Activated naive CD4-positive, alpha-beta T cell treated with anti-CD3 and anti-CD28 coated beads for 36 hours (primary cell): ENCODE measurements around the gene MALRD1. TPM values are rescaled to one million over a fixed set of nuclear protein-coding genes. Genes with fewer than 3 reads are reported as not detected.

ENCODE experiments used
- CTCF ChIA-PET: fragments of 350-600 bp; sonication (Branson Sonifier 250); formaldehyde crosslinking; loops from one replicate; lab custom pipeline; 2021; ENCODE audit warnings: antibody characterized with exemption; lab: Charles Lee
- DNase-seq: peaks from one replicate; pipeline ENCODE4 v3.0.0-alpha.2; 2020
- H3K27ac Mint-ChIP-seq: one replicate; pipeline ENCODE4 v1.8.0; 2021; ENCODE audit warnings: mild to moderate bottlenecking, mixed read lengths
- H3K27me3 Mint-ChIP-seq: one replicate; pipeline ENCODE4 v1.8.0; 2021; ENCODE audit warnings: low read depth, mixed read lengths
- H3K36me3 Mint-ChIP-seq: one replicate; pipeline ENCODE4 v1.8.0; 2021; ENCODE audit warnings: low read depth, mixed read lengths
- H3K4me1 Mint-ChIP-seq: one replicate; pipeline ENCODE4 v1.8.0; 2021; ENCODE audit warnings: low read depth, mixed read lengths
- H3K4me3 Mint-ChIP-seq: one replicate; pipeline ENCODE4 v1.8.0; 2021; ENCODE audit warnings: mild to moderate bottlenecking, moderate library complexity, mixed read lengths
- H3K9me3 Mint-ChIP-seq: one replicate; pipeline ENCODE4 v1.8.0; 2021; ENCODE audit warnings: mixed read lengths
- intact Hi-C: fragments of 100-400 bp; cut with micrococcal nuclease; formaldehyde crosslinking; loops from one replicate; pipeline ENCODE4 v1.15.1; 2023
- total RNA-seq, 2 experiments: library from RNA; stranded (reverse); gene quantifications; one replicate each; pipeline ENCODE4 v1.2.3, GENCODE V29; 2021

MALRD1 gene
- total RNA-seq, 2 experiments from 2014 or later = not detected

- H3K9me3 Mint-ChIP-seq = peaks cover 4% of the 10 kb centered on the region
- CTCF ChIA-PET = no interaction called here
- DNase-seq = no peak
- H3K4me1 Mint-ChIP-seq = no peaks in the 10 kb centered on the region
- no peaks in the 10 kb centered on the region for H3K27me3 Mint-ChIP-seq
- no peak overlapping the region for H3K4me3 Mint-ChIP-seq
- H3K27ac Mint-ChIP-seq = no peak overlapping the region
- no peaks in the 10 kb centered on the region for H3K36me3 Mint-ChIP-seq
- intact Hi-C loops = no loop called here
Observed at GRCh38 chr10:19194866-19195265, 146.3 kb downstream of the MALRD1 start.

- intact Hi-C loops = no loop called here
- CTCF ChIA-PET = no interaction called here
- no peak overlapping the region for H3K27ac Mint-ChIP-seq
- no peaks in the 10 kb centered on the region for H3K27me3 Mint-ChIP-seq
- no peaks in the 10 kb centered on the region for H3K4me1 Mint-ChIP-seq
- peaks cover 1% of the 10 kb centered on the region for H3K9me3 Mint-ChIP-seq
- no peak for DNase-seq
- no peak overlapping the region for H3K4me3 Mint-ChIP-seq
- no peaks in the 10 kb centered on the region for H3K36me3 Mint-ChIP-seq
Observed at GRCh38 chr10:19195698-19196097, 147.1 kb downstream of the MALRD1 start.

- Mint-ChIP-seq H3K36me3 (no peaks in the 10 kb centered on the region), H3K4me3 (no peak overlapping the region), H3K27ac (no peak overlapping the region), H3K27me3 (no peaks in the 10 kb centered on the region), H3K4me1 (no peaks in the 10 kb centered on the region), H3K9me3 (no peaks in the 10 kb centered on the region)
- CTCF ChIA-PET = no interaction called here
- intact Hi-C loops = no loop called here
- no peak for DNase-seq
Observed at GRCh38 chr10:19200211-19200610, 151.6 kb downstream of the MALRD1 start.

GRCh38 chr10:19204246-19204917 is 155.8 kb downstream of the MALRD1 start:
- Mint-ChIP-seq H3K9me3 (peaks cover 2% of the 10 kb centered on the region), H3K36me3 (no peaks in the 10 kb centered on the region), H3K4me1 (no peaks in the 10 kb centered on the region), H3K27ac (no peak overlapping the region), H3K27me3 (no peaks in the 10 kb centered on the region), H3K4me3 (no peak overlapping the region)
- intact Hi-C loops = no loop called here
- CTCF ChIA-PET = no interaction called here
- DNase-seq = no peak

DNA sequence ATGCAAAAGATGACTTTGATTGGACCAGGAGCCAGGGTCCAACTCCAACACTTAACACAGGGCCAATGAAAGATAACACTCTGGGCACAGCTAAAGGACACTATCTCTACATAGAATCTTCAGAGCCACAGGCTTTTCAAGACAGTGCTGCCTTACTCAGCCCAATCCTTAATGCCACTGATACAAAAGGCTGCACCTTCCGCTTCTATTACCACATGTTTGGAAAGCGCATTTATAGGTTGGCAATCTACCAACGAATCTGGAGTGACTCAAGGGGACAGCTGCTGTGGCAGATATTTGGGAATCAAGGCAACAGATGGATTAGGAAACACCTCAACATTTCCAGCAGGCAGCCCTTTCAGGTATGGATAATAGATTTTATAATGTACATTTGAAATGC is 160.7 kb downstream of the MALRD1 start:
- DNase-seq = no peak
- no peaks in the 10 kb centered on the region for H3K36me3 Mint-ChIP-seq
- no peak overlapping the region for H3K27ac Mint-ChIP-seq
- H3K9me3 Mint-ChIP-seq = peaks cover 2% of the 10 kb centered on the region
- intact Hi-C loops = no loop called here
- H3K4me1 Mint-ChIP-seq = no peaks in the 10 kb centered on the region
- no peak overlapping the region for H3K4me3 Mint-ChIP-seq
- CTCF ChIA-PET = no interaction called here
- no peaks in the 10 kb centered on the region for H3K27me3 Mint-ChIP-seq

DNA sequence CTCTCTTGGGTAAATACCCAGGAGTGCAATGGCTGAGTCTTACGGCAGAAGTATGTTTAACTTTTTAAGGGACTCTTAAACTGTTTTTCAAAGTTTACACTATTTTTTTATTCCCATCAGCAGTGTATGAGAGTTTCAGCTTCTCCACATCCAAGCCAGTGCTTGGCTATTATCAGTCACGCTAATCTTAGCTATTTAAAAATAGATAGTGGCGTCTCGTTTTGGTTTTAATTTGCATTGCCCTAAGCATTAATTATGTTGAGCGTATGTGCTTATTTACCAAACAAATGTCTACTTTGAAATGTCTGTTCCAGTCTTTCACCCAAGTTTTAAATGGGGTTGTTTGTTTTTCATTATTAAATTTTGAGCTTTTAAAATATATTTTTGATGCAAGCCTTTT is 164.0 kb downstream of the MALRD1 start:
- no peak for DNase-seq
- Mint-ChIP-seq H3K27me3 (peaks cover 1% of the 10 kb centered on the region), H3K4me1 (no peaks in the 10 kb centered on the region), H3K4me3 (no peak overlapping the region), H3K27ac (no peak overlapping the region), H3K9me3 (no peaks in the 10 kb centered on the region), H3K36me3 (no peaks in the 10 kb centered on the region)
- CTCF ChIA-PET = no interaction called here
- intact Hi-C loops = no loop called here

- intact Hi-C loops = no loop called here
- Mint-ChIP-seq H3K9me3 (peaks cover 2% of the 10 kb centered on the region), H3K4me1 (no peaks in the 10 kb centered on the region), H3K27me3 (peaks cover 1% of the 10 kb centered on the region), H3K4me3 (no peak overlapping the region), H3K36me3 (no peaks in the 10 kb centered on the region), H3K27ac (no peak overlapping the region)
- CTCF ChIA-PET = interaction anchor here (0.7 kb wide), 1 partner anchor 24 kb away, joined by 3 read pairs; no protein-coding TSS in a partner anchor
- no peak for DNase-seq
Observed at GRCh38 chr10:19221216-19221615, 172.6 kb downstream of the MALRD1 start.

- intact Hi-C loops = no loop called here
- Mint-ChIP-seq H3K9me3 (peaks cover 5% of the 10 kb centered on the region), H3K36me3 (no peaks in the 10 kb centered on the region), H3K4me1 (no peaks in the 10 kb centered on the region), H3K27ac (no peak overlapping the region), H3K4me3 (no peak overlapping the region), H3K27me3 (no peaks in the 10 kb centered on the region)
- CTCF ChIA-PET = no interaction called here
- DNase-seq = no peak
Observed at GRCh38 chr10:19226025-19226424, 177.4 kb downstream of the MALRD1 start.

DNA sequence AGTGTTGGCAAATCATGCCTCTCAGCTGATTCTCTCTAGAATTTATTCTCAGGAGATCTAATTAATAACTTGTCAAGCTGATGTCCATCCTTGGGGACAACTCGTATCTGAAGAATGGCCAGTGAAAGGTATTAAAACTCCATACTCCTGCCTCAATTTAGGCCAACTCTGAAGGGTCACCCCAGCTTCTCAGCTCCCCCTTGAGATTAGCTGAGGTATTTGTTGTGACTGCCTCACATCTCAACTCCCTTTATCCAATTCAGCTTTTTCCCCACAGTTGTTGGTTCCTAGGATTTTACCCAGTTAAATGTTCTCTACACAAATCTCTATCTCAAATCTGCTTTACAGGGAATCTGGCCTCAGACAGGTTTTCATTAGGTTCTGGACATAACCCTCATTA is 182.4 kb downstream of the MALRD1 start:
- intact Hi-C loops = no loop called here
- Mint-ChIP-seq H3K4me1 (no peaks in the 10 kb centered on the region), H3K4me3 (no peak overlapping the region), H3K27me3 (no peaks in the 10 kb centered on the region), H3K9me3 (peaks cover 12% of the 10 kb centered on the region), H3K27ac (no peak overlapping the region), H3K36me3 (no peaks in the 10 kb centered on the region)
- CTCF ChIA-PET = no interaction called here
- no peak for DNase-seq

GRCh38 chr10:19245889-19246752 is 197.5 kb downstream of the MALRD1 start:
- no peaks in the 10 kb centered on the region for H3K27me3 Mint-ChIP-seq
- DNase-seq = no peak
- no peaks in the 10 kb centered on the region for H3K36me3 Mint-ChIP-seq
- no peak overlapping the region for H3K27ac Mint-ChIP-seq
- peaks cover 4% of the 10 kb centered on the region for H3K9me3 Mint-ChIP-seq
- no peak overlapping the region for H3K4me3 Mint-ChIP-seq
- CTCF ChIA-PET = no interaction called here
- intact Hi-C loops = no loop called here
- H3K4me1 Mint-ChIP-seq = no peaks in the 10 kb centered on the region

GRCh38 chr10:19247843-19248242 is 199.2 kb downstream of the MALRD1 start:
- no peaks in the 10 kb centered on the region for H3K27me3 Mint-ChIP-seq
- no peaks in the 10 kb centered on the region for H3K4me1 Mint-ChIP-seq
- H3K4me3 Mint-ChIP-seq = no peak overlapping the region
- CTCF ChIA-PET = no interaction called here
- DNase-seq = no peak
- no peak overlapping the region for H3K27ac Mint-ChIP-seq
- no peaks in the 10 kb centered on the region for H3K36me3 Mint-ChIP-seq
- peaks cover 2% of the 10 kb centered on the region for H3K9me3 Mint-ChIP-seq
- intact Hi-C loops = no loop called here

GRCh38 chr10:19250546-19250945 is 201.9 kb downstream of the MALRD1 start:
- intact Hi-C loops = no loop called here
- H3K27ac Mint-ChIP-seq = no peak overlapping the region
- no peak for DNase-seq
- no peak overlapping the region for H3K4me3 Mint-ChIP-seq
- H3K9me3 Mint-ChIP-seq = peaks cover 7% of the 10 kb centered on the region
- H3K36me3 Mint-ChIP-seq = no peaks in the 10 kb centered on the region
- H3K4me1 Mint-ChIP-seq = no peaks in the 10 kb centered on the region
- H3K27me3 Mint-ChIP-seq = no peaks in the 10 kb centered on the region
- CTCF ChIA-PET = no interaction called here

DNA sequence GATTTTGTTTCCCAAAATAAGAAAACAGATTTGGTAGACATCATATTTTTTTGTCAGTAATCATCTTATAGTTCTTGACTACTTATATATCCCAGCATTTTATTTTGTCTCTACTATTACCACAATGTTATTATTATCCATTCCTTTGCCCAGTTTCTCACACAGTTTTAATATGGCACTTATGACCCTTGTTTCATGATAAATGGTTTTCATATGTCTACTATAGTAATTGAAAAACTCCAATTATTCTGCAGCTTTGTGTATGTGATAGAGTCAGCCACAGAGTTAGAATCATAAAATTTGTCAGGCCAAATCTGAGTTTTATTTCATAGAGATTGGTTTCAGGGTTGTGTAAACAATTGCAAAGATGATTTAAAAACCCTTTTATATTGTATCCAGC is 203.9 kb downstream of the MALRD1 start:
- DNase-seq = no peak
- no peak overlapping the region for H3K4me3 Mint-ChIP-seq
- H3K9me3 Mint-ChIP-seq = peaks cover 7% of the 10 kb centered on the region
- H3K27me3 Mint-ChIP-seq = no peaks in the 10 kb centered on the region
- CTCF ChIA-PET = no interaction called here
- H3K27ac Mint-ChIP-seq = no peak overlapping the region
- no peaks in the 10 kb centered on the region for H3K4me1 Mint-ChIP-seq
- no peaks in the 10 kb centered on the region for H3K36me3 Mint-ChIP-seq
- intact Hi-C loops = no loop called here
